NCI-H146 (cell line): ENCODE results near the gene HDAC4.

Experiments
- DNase-seq: peaks from one replicate; lab custom pipeline; 2025; lab: John Stamatoyannopoulos, UW

The HDAC4 gene

GRCh38 chr2:239279508-239280295 is 121.1 kb downstream of the HDAC4 start:
- no peak for DNase-seq

GRCh38 chr2:239278941-239279365 is 121.9 kb downstream of the HDAC4 start:
- DNase-seq: no peak

GRCh38 chr2:239278361-239278760 is 122.5 kb downstream of the HDAC4 start:
- DNase-seq: no peak

GRCh38 chr2:239277401-239278085 is 123.3 kb downstream of the HDAC4 start:
- DNase-seq: no peak

GRCh38 chr2:239276851-239277250 is 124.0 kb downstream of the HDAC4 start:
- DNase-seq: no peak

GRCh38 chr2:239275847-239276831 is 124.7 kb downstream of the HDAC4 start:
- no peak for DNase-seq

- DNase-seq: no peak
Measured at GRCh38 chr2:239275044-239275685, 125.7 kb downstream of the HDAC4 start.

GRCh38 chr2:239274391-239275043 is 126.3 kb downstream of the HDAC4 start:
- no peak for DNase-seq

- no peak for DNase-seq
Measured at GRCh38 chr2:239273280-239274234, 127.3 kb downstream of the HDAC4 start.

GRCh38 chr2:239272626-239273025 is 128.2 kb downstream of the HDAC4 start:
- DNase-seq: no peak

GRCh38 chr2:239271882-239272281 is 128.9 kb downstream of the HDAC4 start:
- no peak for DNase-seq

GRCh38 chr2:239271471-239271870 is 129.3 kb downstream of the HDAC4 start:
- DNase-seq: no peak

- no peak for DNase-seq
Measured at GRCh38 chr2:239269916-239270315, 130.9 kb downstream of the HDAC4 start.

GRCh38 chr2:239269173-239269885 is 131.5 kb downstream of the HDAC4 start:
- DNase-seq: peak; percentile 7

- DNase-seq: peak; percentile 32
Measured at GRCh38 chr2:239268549-239268948, 132.3 kb downstream of the HDAC4 start.

- no peak for DNase-seq
Measured at GRCh38 chr2:239268082-239268481, 132.7 kb downstream of the HDAC4 start.

GRCh38 chr2:239267288-239267951 is 133.4 kb downstream of the HDAC4 start:
- DNase-seq: no peak

GRCh38 chr2:239266779-239267287 is 134.0 kb downstream of the HDAC4 start:
- DNase-seq: no peak

- no peak for DNase-seq
Measured at GRCh38 chr2:239266434-239266766, 134.4 kb downstream of the HDAC4 start.
